ENCODE measurements around the gene MSANTD2. TPM values are rescaled to one million over a fixed set of nuclear protein-coding genes. Genes with fewer than 3 reads are reported as not detected.

The MSANTD2 gene
- total RNA-seq, 3 donors from 2014 or later: 7.2 to 13.6 (median 8.4) TPM

- no peak for DNase-seq
- no peak for TF ChIP-seq CTCF (IDR thresholded peaks at IDR 0.05)
- Histone ChIP-seq H3K36me3 (ENCODE audit: low read depth) (no peaks in the 10 kb centered on the region), H3K4me3 (no peak overlapping the region), H3K9me3 (no peaks in the 10 kb centered on the region), H3K4me1 (ENCODE audit: low read depth) (peaks cover 27% of the 10 kb centered on the region)
- intact Hi-C loops (cut with DNase I, micrococcal nuclease): no loop called here
- no peak for ATAC-seq
These were observed 52.1 kb downstream of the MSANTD2 start for GRCh38 chr11:124748100-124748418.

GRCh38 chr11:124747406-124748099, 52.7 kb downstream of the MSANTD2 start:
- no peak overlapping the region for H3K4me3 ChIP-seq
- no peak for DNase-seq
- no peaks in the 10 kb centered on the region for H3K9me3 ChIP-seq
- H3K36me3 ChIP-seq (ENCODE audit: low read depth): no peaks in the 10 kb centered on the region
- intact Hi-C loops (cut with DNase I, micrococcal nuclease): no loop called here
- ATAC-seq: no peak
- peaks cover 23% of the 10 kb centered on the region for H3K4me1 ChIP-seq (ENCODE audit: low read depth)
- TF ChIP-seq CTCF (IDR thresholded peaks at IDR 0.05): no peak

GRCh38 chr11:124746621-124747243, 53.5 kb downstream of the MSANTD2 start:
- Histone ChIP-seq H3K4me1 (ENCODE audit: low read depth) (peaks cover 23% of the 10 kb centered on the region), H3K9me3 (no peaks in the 10 kb centered on the region), H3K36me3 (ENCODE audit: low read depth) (no peaks in the 10 kb centered on the region), H3K4me3 (peak overlapping the region; percentile 12)
- ATAC-seq (peak; percentile 87), DNase-seq (peak; percentile 93 to 95 (median 95))
- intact Hi-C loops (cut with DNase I, micrococcal nuclease): no loop called here
- peak; percentile 29 for TF ChIP-seq CTCF (IDR thresholded peaks at IDR 0.05)

DNA sequence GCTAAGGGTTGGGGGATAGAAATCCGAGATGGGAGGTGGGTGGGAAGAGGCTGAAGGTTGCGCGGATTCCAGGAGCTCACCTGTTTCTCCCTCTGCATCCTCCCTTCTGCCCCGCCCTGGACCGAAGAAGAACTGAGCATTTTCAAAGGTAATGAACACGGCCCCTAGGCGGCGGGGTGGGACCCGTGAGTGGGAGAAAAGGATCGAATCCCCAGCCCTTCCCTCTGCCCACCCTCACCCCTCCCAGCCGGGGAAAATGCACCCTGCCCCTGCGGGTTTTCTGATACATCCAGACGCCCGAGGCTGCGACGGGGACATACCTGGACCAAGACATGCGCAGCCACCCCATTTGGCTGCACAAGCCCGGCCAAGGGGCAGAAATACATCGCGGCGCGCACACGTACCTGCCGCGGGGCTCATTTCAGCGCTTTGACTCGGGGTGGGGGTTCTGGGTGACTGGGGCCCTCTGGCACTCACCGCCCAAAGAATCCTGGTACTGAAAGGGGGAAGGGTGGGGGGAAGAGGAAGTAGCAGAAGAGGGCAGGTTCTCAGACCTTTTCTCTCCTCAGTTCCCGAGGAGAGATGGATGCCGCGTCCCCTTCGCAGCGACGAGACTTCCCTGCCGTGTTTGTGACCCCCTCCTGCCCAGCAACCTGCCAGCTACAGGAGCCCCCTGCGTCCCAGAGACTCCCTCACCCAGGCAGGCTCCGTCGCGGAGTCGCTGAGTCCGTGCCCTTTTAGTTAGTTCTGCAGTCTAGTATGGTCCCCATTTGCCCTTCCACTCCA, 54.2 kb downstream of the MSANTD2 start:
- no peaks in the 10 kb centered on the region for H3K36me3 ChIP-seq (ENCODE audit: low read depth)
- DNase-seq (peak; percentile 75 to 84 (median 81)), ATAC-seq (peak; percentile 50)
- peaks cover 23% of the 10 kb centered on the region for H3K4me1 ChIP-seq (ENCODE audit: low read depth)
- intact Hi-C loops (cut with DNase I, micrococcal nuclease): no loop called here
- peak; percentile 21 for TF ChIP-seq CTCF (IDR thresholded peaks at IDR 0.05)
- peak overlapping the region; percentile 12 for H3K4me3 ChIP-seq
- no peaks in the 10 kb centered on the region for H3K9me3 ChIP-seq

- no peak for TF ChIP-seq CTCF (IDR thresholded peaks at IDR 0.05)
- no peak overlapping the region for H3K4me3 ChIP-seq
- DNase-seq: peak in 2 of 3 donors; percentile 44 to 64
- intact Hi-C loops (cut with DNase I, micrococcal nuclease): no loop called here
- H3K4me1 ChIP-seq (ENCODE audit: low read depth): peaks cover 26% of the 10 kb centered on the region
- H3K36me3 ChIP-seq (ENCODE audit: low read depth): no peaks in the 10 kb centered on the region
- H3K9me3 ChIP-seq: no peaks in the 10 kb centered on the region
- no peak for ATAC-seq
These were observed 54.9 kb downstream of the MSANTD2 start for GRCh38 chr11:124745270-124745834.
